Measurements from ENCODE around the gene SPATA18. TPM values are rescaled to one million over a fixed set of nuclear protein-coding genes. Genes with fewer than 3 reads are reported as not detected.

The SPATA18 gene
- total RNA-seq, 1 donor from 2014 or later = 1.6 TPM

GRCh38 chr4:52143815-52144214 is 92.7 kb downstream of the SPATA18 start:
- DNase-seq = no peak
- intact Hi-C loops (cut with micrococcal nuclease) = no loop called here

GRCh38 chr4:52144372-52144771 is 93.3 kb downstream of the SPATA18 start:
- no peak for TF ChIP-seq CTCF (IDR thresholded peaks at IDR 0.05; ENCODE audit: borderline replicate concordance)
- intact Hi-C loops (cut with micrococcal nuclease) = no loop called here
- Histone ChIP-seq H3K27me3 (ENCODE audit: low read depth) (no peaks in the 10 kb centered on the region), H3K4me3 (no peak overlapping the region), H3K27ac (replicated peaks) (no peak overlapping the region), H3K36me3 (no peaks in the 10 kb centered on the region), H3K9me3 (replicated peaks) (peaks cover 9% of the 10 kb centered on the region), H3K4me1 (no peaks in the 10 kb centered on the region)
- DNase-seq = no peak

More at GRCh38 chr4:52143815-52144214, 92.7 kb downstream of the SPATA18 start:
- H3K27me3 ChIP-seq (ENCODE audit: low read depth) = no peaks in the 10 kb centered on the region
- TF ChIP-seq CTCF (IDR thresholded peaks at IDR 0.05; ENCODE audit: borderline replicate concordance) = no peak
- no peaks in the 10 kb centered on the region for H3K36me3 ChIP-seq
- H3K9me3 ChIP-seq (replicated peaks) = peaks cover 9% of the 10 kb centered on the region
- H3K4me1 ChIP-seq = no peaks in the 10 kb centered on the region
- H3K27ac ChIP-seq (replicated peaks) = no peak overlapping the region
- no peak overlapping the region for H3K4me3 ChIP-seq

Other genes starting within 250 kb of the SPATA18 start
- gene DCUN1D4, start 208.2 kb upstream of the SPATA18 start, total RNA-seq = 45.0 TPM
- gene LRRC66, start 30.9 kb upstream of the SPATA18 start, total RNA-seq = 0.25 TPM
- 78.8 TPM for gene SGCB, start 13.0 kb upstream of the SPATA18 start, total RNA-seq